HG02884 (cell line): ENCODE results near the gene VWCE.
"Not testable (repeated sequence)": the region's sequence is repeated elsewhere in the genome, so short reads cannot be mapped to it uniquely, and the experiment has no call there.

ENCODE experiments used
- ATAC-seq: cut with Tn5 transposase; IDR thresholded peaks from one replicate; pipeline ENCODE4 v1.9.1; 2021; ENCODE audit warnings: mild to moderate bottlenecking, moderate library complexity; ENCODE audit not compliant: unreplicated experiment

Gene VWCE

GRCh38 chr11:61218306-61218705 is 76.8 kb downstream of the VWCE start:
- not testable (repeated sequence) for ATAC-seq

GRCh38 chr11:61213711-61214324 is 81.3 kb downstream of the VWCE start:
- ATAC-seq, result not testable (repeated sequence)

GRCh38 chr11:61212202-61212601 is 82.9 kb downstream of the VWCE start:
- ATAC-seq, result not testable (repeated sequence)

- ATAC-seq, result not testable (repeated sequence)
These were observed 83.7 kb downstream of the VWCE start for GRCh38 chr11:61211327-61211952.

GRCh38 chr11:61210629-61211028 is 84.5 kb downstream of the VWCE start:
- ATAC-seq, result not testable (repeated sequence)
